T-helper 22 cell (primary cell): ENCODE measurements around the gene CNRIP1.
A peak's percentile ranks its signal among the peaks of the same experiment; 100 is the strongest.

Experiments used
- DNase-seq: peaks from one replicate; pipeline ENCODE4 v3.0.0-alpha.2; 2020; ENCODE audit warnings: low read depth

The CNRIP1 gene

DNA sequence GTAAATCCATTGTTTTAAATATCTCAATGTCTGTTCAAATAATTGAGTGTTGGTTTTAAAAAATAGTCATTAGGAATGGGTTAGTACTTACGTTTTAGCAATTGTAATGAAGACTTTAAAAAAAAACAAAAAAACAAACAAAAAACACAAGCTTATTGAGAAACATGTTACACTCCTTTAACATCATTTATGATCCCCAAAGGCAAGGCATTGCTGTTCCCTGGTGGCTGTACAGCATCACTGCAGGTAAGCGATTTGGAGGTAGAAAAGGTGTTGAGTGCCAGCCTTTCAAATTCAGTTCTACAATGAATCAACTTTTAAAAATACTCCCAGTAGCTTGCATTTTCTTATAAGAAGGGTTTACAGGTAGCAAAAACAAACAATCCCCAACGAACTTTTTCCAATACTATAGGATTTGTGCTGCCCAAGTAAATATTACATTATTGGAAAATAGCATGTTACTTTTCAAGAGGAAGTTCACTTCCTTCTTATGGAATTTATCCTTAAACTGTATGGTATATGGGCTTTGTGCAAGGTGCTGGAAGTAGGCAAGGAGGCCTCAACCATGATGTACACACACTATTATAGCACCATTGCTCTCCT is 27.5 kb downstream of the CNRIP1 start:
- no peak for DNase-seq

DNA sequence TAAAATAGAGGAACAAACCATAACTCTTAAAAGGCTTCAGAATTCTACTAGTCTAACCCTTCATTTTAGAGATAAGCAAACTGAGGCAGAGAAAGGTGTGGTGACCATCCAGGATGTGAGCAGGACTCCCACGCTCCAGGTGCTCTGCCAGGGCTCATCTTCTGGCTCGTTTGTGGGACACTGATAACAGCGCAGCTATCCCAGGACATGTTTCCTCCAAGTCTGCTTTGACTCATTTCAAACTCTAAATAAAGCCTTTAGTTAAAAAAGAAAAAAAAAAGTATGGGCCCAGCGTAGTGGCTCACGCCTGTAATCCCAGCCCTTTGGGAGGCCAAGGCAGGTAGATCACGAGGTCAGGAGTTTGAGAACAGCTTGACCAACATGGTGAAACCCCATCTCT is 28.4 kb downstream of the CNRIP1 start:
- no peak for DNase-seq

DNA sequence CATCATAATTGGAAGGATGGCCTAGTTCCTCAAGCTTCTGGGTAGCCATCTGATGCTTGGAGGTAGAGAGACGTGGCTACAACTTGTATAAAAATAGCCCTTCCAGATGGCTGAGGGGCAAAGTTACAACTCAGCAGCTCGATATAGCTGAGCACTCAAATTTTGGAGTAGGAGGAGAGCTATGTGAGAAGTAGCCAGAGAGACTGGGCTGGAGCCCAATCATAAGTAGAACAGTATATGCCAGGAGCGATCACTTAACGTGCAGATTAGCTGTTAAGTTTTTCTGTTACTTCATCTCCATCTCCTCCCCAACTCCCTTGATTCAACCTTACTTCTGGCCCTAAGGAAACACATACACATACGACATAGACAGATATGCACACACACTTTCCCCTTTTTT is 28.8 kb downstream of the CNRIP1 start:
- DNase-seq, result no peak

DNA sequence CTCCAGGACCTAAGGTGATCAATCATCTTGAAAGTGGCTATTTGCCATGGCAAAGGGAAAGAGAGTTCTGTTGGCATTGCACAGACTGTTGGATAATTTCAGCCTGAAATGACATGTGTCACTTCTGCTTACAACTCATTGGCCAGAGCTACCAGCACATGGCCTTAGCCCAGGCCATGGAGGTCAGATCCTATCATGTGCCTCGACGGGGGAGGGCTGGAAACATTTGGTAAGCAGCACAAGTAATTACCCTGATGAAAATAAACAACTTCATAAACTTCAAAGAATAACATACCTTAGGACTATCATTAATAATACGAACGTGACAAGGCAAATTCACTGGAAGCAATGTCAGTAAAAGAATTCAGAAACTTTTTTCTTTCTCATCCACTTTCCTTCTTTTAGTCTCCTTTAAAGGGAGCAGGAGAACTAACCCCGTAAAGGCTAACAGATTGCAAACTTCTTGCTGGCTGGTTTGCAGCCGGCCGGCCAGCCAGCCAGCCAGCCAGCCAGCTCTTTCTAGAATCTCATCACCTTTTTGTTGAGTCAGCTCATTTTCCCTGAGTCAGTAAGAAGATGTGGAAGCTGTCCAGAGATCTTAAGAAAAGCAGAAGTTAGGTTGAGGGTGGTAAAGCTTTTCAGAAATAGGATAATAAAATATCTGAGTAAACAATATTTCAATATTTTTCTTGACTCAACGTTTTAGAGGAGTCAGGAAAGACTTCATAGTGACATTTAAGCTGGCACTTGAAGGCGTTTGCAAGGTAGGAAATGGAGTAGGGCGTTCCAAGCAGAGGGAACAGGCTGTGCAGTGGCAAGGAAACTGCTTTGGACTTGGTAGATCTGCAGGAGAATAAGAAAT is 31.9 kb downstream of the CNRIP1 start:
- DNase-seq, result no peak

DNA sequence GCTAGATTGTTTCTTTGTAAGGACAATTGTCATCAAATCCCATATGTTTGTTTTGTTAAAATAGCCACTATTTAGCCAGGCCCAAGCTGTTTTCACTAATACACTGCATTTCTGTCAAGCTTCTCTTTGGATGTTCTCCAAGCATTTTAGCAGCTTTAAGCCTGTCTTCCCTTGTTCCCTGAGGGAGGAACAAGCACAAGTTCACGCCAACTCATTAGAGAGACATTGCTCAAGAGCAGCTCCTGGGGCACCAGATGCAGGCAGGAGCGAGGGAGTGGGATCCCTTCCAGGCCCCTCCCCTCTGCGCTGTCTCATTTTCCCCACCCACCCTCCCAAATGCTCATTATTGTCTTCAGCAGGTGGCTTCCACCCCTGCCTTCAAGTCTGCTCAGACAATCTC is 34.9 kb downstream of the CNRIP1 start:
- DNase-seq, result no peak

DNA sequence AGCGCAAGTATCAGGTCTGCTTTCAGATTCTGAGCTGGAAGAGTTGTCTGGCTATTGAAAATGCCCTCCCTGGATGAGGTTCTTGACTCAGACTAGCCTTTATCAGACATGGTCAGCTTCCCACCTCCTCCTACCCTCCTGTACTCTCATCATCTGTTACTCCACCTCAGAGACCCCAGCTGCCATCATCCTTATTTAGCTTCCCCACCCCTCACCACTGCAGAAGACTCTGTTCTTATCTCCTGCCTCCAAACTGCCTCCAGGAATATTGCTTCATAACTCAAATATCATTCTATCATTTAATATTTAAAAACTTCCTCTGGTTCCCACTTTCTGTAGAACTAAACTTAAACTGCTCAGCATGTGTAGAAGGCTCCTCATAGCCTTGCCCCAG is 36.3 kb downstream of the CNRIP1 start:
- DNase-seq, result no peak

DNA sequence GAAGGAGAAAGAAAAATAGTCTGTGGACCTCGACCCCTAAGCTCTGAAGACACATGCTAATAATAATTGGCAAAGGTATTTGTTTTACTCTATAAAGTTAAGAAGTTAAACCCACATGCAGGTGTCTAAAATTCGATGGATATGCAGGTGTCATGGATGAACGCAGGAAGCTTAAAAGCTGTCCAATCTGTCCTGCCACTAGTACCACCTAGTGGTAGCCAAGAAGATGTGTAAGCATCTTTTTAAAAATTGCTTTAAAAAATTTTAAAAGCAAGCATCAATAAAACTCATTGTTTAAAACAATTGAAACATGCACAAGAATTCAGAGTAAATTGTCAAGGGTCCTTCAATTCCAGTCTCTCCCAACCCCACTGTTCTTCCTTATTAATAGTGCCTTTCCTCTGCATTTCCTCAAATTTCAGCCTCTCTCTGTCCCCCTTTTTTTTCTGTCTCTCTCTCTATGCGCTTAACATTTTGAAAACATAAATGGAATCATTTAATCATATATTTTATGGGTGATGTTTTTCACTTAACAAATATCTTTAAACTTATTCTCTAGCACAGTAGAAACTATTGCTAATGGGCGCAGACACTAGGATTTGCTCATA is 36.8 kb downstream of the CNRIP1 start:
- DNase-seq, result peak; percentile 2

DNA sequence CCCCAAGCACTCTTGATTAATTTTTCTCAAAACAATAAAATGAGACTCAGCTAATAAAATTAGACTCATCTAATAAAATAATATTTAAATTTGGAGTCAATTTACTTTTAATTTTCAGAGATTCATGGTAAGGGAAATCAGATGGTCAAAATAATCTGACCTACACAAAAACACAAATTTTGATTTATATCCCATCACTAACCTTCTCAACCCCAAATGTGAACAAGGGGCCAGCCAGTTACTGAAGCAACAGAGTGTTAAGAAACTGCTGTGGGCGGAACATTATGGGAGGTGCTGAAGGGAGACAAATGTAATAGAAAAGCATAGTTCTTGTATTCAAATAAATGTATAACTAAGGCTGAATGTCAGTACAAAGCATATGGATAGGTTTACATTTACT is 39.0 kb downstream of the CNRIP1 start:
- DNase-seq, result no peak

DNA sequence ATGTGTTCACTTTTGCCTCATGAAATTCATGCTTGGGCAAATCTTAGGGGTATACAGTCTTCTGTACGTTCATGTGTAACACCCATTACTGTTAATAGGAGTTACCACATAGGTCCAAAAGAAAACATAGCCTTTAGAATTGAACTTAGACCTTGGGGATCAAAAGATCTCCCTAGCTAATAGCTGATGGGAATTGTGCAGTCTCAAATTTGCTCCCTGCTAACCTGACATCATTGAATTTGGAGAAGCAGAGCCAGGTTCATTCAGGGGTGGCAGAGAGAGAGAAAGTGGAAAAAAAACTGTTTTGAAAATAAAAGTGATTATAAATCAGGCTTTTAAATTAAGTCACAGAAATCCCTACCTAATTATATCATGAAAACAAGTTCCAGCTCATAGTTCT is 39.4 kb downstream of the CNRIP1 start:
- no peak for DNase-seq

DNA sequence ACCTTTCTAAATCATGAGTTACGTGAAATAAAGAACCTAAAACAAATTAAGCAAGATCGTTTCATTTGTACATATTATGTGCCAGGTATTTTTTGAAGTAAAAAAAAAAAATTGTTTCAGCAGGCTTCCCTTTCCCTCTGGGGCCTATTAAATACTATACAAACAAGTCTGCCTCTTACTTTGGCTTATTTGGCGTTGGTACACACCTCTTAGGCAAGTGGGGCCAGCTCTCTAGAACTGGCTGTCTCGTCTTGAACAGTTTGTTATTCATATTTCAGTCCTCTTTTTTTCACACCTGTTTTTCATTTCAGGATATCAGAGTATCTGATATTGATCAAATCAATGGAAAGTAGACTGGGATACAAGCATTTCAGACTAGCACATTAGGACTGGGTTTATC is 40.1 kb downstream of the CNRIP1 start:
- DNase-seq, result no peak

DNA sequence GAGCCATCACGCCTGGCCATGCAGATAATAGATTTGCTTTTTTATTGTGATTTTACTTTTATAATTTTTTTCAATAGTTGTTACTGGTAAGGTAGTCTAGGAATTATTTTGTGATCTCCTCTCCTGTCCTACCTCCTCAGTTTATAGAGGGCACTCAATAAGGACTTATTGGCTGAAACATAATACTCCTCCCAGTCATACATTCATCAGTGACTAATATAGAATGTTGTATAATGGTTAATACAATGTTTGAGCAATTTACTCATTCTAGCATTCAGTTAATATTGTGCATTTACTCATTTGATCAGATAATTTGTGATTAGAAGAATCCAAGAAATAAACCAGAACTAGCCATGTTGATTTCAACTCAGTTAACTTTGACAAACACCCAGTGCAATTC is 41.6 kb downstream of the CNRIP1 start:
- no peak for DNase-seq

DNA sequence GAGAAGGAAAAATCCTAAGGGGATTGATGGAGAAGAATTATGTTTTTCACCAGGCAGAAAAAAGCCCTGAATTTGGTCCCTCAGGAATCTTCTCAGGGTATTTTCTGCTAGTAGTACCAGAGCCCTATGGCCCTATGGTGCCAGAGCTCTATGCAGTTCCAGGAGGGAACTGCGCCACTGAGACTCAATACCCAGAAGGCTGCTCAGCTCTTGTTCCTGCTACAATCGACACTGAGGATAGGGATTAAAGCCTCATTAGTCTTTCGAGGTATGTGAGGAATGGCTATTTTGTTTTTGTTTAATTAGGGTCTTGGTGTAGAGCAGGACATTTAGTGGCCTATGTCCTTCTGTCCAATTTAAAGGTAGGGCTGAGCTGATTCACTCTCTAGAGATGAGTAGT is 45.7 kb downstream of the CNRIP1 start:
- DNase-seq, result no peak

DNA sequence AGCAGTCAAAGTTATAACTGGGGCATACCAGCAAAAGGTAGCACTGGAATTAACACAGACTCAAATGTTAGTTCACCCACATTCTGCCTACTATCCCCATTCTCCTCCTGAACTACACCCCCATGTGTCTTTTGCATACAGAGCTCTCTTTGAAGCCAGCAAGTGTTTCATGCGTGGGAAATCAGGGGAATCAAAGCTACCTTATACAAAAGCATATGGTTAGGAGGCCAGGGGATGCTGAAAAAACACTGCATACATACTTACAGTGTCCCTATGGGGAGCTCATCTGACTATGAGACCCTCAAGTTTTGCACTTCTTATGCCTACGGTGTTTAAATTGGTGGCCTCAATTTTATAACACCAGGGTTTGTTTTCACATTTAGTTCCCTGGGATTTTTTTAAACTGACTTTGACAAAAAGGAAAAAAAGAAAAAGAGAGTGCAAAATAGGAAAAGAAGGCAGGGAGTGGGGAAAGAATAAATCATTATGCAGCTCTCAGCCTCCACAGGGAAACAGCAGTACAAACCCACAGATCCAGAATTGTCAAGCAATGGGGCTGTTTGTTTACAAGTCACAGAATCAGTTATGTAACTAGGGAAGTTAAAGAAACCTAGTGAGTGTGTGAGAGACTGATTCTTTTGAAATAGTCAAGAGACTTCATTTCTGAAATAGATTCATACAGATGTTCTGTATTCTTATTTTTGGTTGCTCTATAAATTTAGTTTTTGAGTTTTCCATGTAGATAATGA is 47.3 kb downstream of the CNRIP1 start:
- DNase-seq, result no peak

DNA sequence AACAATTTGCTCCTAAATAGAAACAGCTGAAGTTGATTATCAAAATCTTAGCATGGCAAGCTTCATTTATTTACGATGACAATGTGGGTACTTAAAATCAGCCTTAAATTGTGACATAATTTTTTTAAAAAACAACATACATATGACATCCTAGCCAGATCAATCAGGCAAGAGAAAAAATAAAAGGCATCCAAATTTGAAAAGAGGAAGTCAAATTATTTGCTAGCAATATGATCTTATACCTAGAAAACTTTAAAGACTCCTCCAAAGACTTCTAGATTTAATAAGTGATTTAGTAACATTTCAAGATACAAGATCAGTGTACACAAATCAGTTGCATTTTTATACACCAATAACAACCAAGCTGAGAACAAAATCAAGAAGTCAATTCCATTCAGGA is 53.1 kb downstream of the CNRIP1 start:
- no peak for DNase-seq

DNA sequence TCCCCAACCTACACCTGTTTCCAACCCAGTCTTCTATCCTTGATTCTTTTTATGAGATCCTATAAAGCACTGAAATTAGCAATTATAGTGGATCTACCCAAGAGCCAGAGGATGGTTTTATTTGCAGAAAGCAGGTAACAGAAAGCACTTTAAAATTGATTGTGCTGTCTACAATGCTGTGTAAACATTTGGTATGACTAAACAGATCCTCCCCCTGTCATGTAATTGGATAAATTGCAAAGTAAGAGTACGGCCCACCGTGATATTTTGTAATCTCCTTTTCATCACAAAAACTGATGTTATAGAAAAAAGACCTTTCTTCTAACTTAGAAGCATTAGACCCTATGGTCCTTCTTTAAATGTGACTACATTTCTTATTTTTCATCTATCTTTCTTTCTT is 56.1 kb downstream of the CNRIP1 start:
- DNase-seq, result no peak

DNA sequence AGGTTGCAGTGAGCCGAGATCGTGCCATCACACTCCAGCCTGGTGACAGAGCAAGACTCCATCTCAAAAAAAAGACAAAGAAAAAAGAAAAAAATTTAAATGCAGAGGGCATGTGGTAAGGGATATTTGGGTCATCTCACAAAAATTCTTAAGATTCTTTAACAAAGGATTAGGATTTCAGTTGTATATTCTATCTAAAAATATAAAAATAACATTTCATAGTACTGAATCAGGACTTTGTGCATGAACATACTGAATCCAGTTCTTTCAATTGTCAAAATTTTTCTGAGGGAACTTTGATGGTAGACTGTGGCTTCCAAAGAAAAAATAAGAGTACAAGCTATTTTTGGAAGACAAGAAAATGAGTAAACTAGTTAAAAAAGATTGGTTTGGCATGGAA is 60.9 kb downstream of the CNRIP1 start:
- no peak for DNase-seq

DNA sequence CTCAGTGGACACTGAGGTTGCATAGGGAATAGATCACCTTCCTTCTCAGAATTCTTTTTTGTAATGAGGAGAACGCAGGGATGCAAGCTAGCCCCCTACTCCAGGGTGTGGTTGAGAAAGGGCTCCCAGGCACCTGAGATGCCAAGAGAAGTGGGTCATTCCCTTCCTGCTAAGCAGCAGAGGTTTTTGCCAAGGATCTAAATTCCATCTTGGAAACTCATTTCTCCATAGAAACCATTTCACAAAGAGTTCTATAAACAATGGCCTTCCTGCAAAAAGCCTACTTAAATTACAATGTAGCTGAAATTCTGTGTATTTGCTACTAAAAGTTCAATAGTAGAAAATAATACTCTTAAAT is 63.7 kb downstream of the CNRIP1 start:
- DNase-seq, result no peak

DNA sequence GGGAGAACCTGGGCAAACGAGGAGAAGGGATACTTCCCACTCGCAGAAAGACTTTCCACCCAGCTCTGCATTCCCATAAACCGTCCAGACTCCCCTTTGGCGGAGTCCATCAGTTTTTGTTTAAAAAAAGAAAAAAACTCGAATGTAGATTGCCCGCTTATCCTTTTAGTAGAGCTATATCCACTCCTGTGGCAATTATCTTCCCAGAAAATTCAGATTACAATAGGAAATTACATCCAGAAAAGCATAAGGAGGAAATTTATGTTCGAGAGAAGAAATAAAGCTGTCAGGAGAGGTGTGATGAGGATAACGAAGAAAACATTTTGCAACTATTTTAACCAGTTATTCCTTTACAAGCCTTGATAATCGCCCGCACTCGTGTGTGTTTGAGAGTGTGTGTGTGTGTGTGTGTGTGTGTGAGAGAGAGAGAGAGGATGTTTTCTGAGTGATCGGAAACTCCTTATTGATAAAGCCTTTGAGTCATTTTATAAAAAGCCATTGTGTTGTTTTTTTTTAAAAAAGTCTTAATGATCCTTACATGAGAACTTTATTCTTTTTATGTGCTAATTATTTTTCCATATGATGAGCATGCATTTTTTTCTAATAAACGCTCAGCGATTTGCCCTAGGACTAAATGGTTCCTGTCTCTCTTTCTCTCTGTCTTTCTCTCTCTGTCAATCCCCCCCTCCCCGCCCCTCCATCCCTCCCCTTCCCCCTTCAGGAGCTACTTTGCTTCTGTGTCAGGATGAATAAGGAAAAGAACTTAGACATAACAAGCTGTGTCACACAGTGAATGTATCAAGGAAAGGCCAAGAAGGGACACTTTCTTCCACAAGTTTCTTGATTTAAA is 66.3 kb downstream of the CNRIP1 start:
- no peak for DNase-seq

DNA sequence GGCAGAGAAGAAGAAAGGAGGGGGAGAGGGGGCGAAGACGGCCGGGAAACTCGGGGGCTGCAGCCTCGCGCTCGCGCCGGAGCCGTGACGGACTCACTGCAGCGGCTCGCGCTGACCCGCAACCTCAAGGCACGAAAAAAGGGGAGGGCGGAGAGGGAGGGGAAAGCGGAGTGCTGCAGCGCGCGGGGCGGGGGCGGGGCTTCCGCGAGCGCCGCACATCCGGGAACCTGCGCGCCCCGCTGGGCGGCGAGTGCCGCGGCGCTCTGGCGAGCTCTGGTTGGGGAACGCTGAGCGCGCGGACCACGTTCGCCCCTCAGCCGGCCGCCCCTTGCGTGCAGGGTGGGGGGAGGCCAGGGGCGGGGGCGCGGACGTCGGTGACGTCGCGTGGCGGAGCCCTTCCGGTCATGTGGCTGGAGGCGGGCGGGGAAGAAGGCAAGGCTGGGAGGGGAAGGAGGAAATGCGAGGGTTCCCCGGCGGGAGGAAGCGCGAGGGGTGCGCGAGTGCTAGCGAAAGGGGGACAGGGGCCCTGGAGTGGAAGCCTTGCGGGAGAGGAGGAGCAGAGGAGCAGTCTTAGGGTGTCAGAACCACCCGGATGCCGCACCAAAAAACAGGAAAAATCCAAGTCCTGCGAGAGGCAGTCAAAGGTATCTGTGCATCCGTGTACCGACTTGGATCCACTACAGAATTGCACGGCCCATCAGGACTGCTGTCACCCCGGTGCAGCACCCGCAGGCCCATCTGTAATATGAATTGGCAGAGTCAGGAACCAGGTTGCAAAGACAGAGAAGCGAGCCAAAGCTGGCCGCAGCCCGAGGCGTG is 67.1 kb downstream of the CNRIP1 start, which contains the start of gene PPP3R1:
PPP3R1 (minus strand) TSS at position 133 of the 819 bp plus-strand sequence. CDS start 405 bp downstream, outside the sequence.
- DNase-seq, result peak; percentile 95

DNA sequence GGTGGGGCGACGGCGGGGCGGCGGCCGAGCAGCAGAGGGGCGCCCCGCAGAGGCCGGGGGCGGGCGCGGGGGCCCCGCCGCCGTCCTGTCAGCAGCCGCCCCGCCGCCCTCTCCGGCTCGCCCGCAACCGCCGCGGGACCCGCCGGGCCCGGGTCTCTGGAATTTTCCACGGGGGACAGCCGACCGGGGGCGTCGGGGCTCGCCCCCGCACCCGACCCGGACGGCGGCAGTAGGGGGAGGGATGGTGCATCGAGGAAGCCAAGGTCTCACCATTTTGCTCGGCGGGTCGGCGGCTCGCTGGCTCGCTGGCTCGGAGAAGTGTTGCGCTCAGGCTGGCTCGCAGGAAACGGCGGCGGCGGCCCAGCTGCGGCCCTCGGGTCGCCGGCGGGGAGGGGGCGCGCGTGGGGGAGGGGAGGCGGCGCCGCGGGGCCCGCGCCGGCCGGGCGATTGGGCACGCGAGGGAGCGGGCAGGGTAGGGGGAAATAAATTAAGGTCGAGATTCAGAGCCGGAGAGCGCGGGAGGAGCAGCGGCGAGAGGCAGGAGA is 67.8 kb downstream of the CNRIP1 start:
- DNase-seq, result peak; percentile 27
